A549 (cell line): ENCODE results near the gene DNAH1. TPM values are rescaled to one million over a fixed set of nuclear protein-coding genes. Genes with fewer than 3 reads are reported as not detected.

ENCODE experiments used
- ATAC-seq, 2 experiments: fragments of 200-7000 bp in 1 of 2; fragments of >200 bp in 1 of 2; cut with Nextera tagmentation in 1 of 2; cut with Tn5 transposase in 1 of 2; 3 replicates each; pipeline versions ENCODE4 v1.8.0 to v1.9.1; 2018 to 2020; ENCODE audit warnings: mild to moderate bottlenecking in 1 of 2, moderate library complexity in 1 of 2
- CTCF ChIA-PET: fragments of 300-600 bp; sonication (Branson Sonifier 250); formaldehyde crosslinking; extraction: SDS; loops from one replicate; lab custom pipeline; 2021; ENCODE audit warnings: antibody characterized with exemption, inconsistent platforms; lab: Yijun Ruan, JAX
- POLR2A ChIA-PET: fragments of 350-600 bp; formaldehyde crosslinking; extraction: SDS; loops from one replicate; lab custom pipeline; 2021; ENCODE audit warnings: antibody characterized with exemption, inconsistent platforms; lab: Yijun Ruan, JAX
- DNase-seq, 2 experiments: peaks; one replicate each; pipeline versions ENCODE4 v3.0.0 to v3.0.0-alpha.2; 2011 to 2016; ENCODE audit warnings: low read depth in 1 of 2, low spot score in 1 of 2
- FAIRE-seq: peaks from 2 replicates; lab custom pipeline; 2011; peaks lifted over from hg19 to GRCh38; lab: Jason Lieb, UNC
- H3K27ac ChIP-seq, 2 experiments: fragments of >200 bp; sonication (Bioruptor Twin); formaldehyde crosslinking; 3 replicates each; pipeline ENCODE4 v1.5.1; 2016 to 2017
- H3K4me1 ChIP-seq: fragments of >200 bp; sonication (Bioruptor Twin); formaldehyde crosslinking; 3 replicates; pipeline ENCODE4 v1.6.1; 2016
- H3K4me2 ChIP-seq: fragments of >200 bp; sonication (Bioruptor Twin); formaldehyde crosslinking; 3 replicates; pipeline ENCODE4 v1.6.1; 2016
- H3K4me3 ChIP-seq: fragments of >200 bp; sonication (Bioruptor Twin); formaldehyde crosslinking; 3 replicates; pipeline ENCODE4 v1.5.1; 2016
- H3K9me3 ChIP-seq: fragments of >200 bp; sonication (Bioruptor Twin); formaldehyde crosslinking; 3 replicates; pipeline ENCODE4 v1.6.1; 2016
- ATOH8 ChIP-seq: fragments of 250-450 bp; sonication (Bioruptor Pico); IDR thresholded peaks from 2 replicates; pipeline ENCODE4 v1.5.0; 2020; ENCODE audit warnings: low read depth, mild to moderate bottlenecking, moderate library complexity
- BHLHE40 ChIP-seq: IDR thresholded peaks from 2 replicates; pipeline ENCODE4 v1.6.1; 2012; ENCODE audit warnings: low read depth, low read length, inconsistent platforms
- CBX2 ChIP-seq: fragments of 200-600 bp; sonication (generic); IDR thresholded peaks from 2 replicates; pipeline ENCODE4 v1.6.1; 2016; ENCODE audit warnings: low read depth, mild to moderate bottlenecking, borderline replicate concordance
- CEBPB ChIP-seq, 2 experiments: fragments of >200 bp in 1 of 2; sonication (Bioruptor Twin) in 1 of 2; formaldehyde crosslinking in 1 of 2; IDR thresholded peaks; 2 replicates each; pipeline ENCODE4 v1.6.1; 2012 to 2016
- E2F6 ChIP-seq: IDR thresholded peaks from 2 replicates; pipeline ENCODE4 v1.6.1; 2012; ENCODE audit warnings: low read depth, borderline replicate concordance
- EHF ChIP-seq: fragments of 250-450 bp; sonication (Bioruptor Pico); IDR thresholded peaks from 2 replicates; pipeline ENCODE4 v1.5.0; 2020; ENCODE audit warnings: mild to moderate bottlenecking
- EP300 ChIP-seq, 2 experiments: fragments of >200 bp; sonication (Bioruptor Twin); formaldehyde crosslinking; IDR thresholded peaks; 2 replicates in 1 of 2; 3 replicates in 1 of 2; pipeline ENCODE4 v1.6.1; 2016 to 2017
- FOXS1 ChIP-seq: fragments of 250-450 bp; sonication (Bioruptor Pico); IDR thresholded peaks from 2 replicates; pipeline ENCODE4 v1.5.0; 2020; ENCODE audit warnings: mild to moderate bottlenecking, moderate library complexity
- HMGXB4 ChIP-seq: fragments of 250-450 bp; sonication (Bioruptor Pico); IDR thresholded peaks from 2 replicates; pipeline ENCODE4 v1.5.0; 2021; ENCODE audit warnings: mild to moderate bottlenecking, moderate library complexity, borderline replicate concordance
- HOXA7 ChIP-seq: fragments of 250-450 bp; sonication (Bioruptor Pico); IDR thresholded peaks from 2 replicates; pipeline ENCODE4 v1.5.0; 2020; ENCODE audit warnings: mild to moderate bottlenecking, moderate library complexity
- KDM1A ChIP-seq: fragments of 200-600 bp; sonication (generic); IDR thresholded peaks from 2 replicates; pipeline ENCODE4 v1.6.1; 2016; ENCODE audit warnings: low read depth, mild to moderate bottlenecking
- PBX3 ChIP-seq: IDR thresholded peaks from 2 replicates; pipeline ENCODE4 v1.6.1; 2012
- POLR2A ChIP-seq: IDR thresholded peaks from 2 replicates; pipeline ENCODE4 v1.6.1; 2012; ENCODE audit warnings: mild to moderate bottlenecking, low read length
- RARB ChIP-seq: fragments of 250-450 bp; sonication (Bioruptor Pico); IDR thresholded peaks from 2 replicates; pipeline ENCODE4 v1.8.0; 2021; ENCODE audit warnings: mild to moderate bottlenecking, moderate library complexity
- RNF2 ChIP-seq: fragments of 200-600 bp; sonication (generic); IDR thresholded peaks from 2 replicates; pipeline ENCODE4 v1.6.1; 2016; ENCODE audit warnings: low read depth, mild to moderate bottlenecking, antibody characterized with exemption, moderate library complexity, borderline replicate concordance
- SMC3 ChIP-seq: fragments of >200 bp; sonication (Bioruptor Twin); formaldehyde crosslinking; IDR thresholded peaks from 3 replicates; pipeline ENCODE4 v1.6.1; 2018; ENCODE audit warnings: inconsistent platforms
- SREBF2 ChIP-seq: fragments of 450-650 bp; IDR thresholded peaks from 2 replicates; pipeline ENCODE4 v1.6.1; 2014; ENCODE audit warnings: mild to moderate bottlenecking, moderate library complexity
- ZC3H11A ChIP-seq: fragments of 450-650 bp; IDR thresholded peaks from 2 replicates; pipeline ENCODE4 v1.6.1; 2014; ENCODE audit warnings: antibody characterized with exemption, mild to moderate bottlenecking
- WGBS: methylation state at CpG from one replicate; pipeline ENCODE4 v1.1.6; 2017; ENCODE audit errors: missing lambda C conversion rate; 5-methylcytosine and 5-hydroxymethylcytosine counted together
- polyA plus RNA-seq, 4 experiments: library from polyadenylated mRNA; depleted of rRNA in 3 of 4; stranded (reverse); fragments of >200 nt; fragmentation: RNase III in 1 of 4; extraction: RNeasy Plus Mini Kit Qiagen cat#74134 plus additional on column Dnase treatment in 1 of 4; gene quantifications; 2 replicates in 3 of 4; 3 replicates in 1 of 4; pipeline ENCODE4 v1.2.3, GENCODE V29; 2011 to 2017
- TF ChIP-seq, protein P1 (sequence below): fragments of 450-650 bp; IDR thresholded peaks from 2 replicates; pipeline ENCODE4 v1.6.1; 2014; ENCODE audit warnings: antibody characterized with exemption
- TF ChIP-seq, protein P2 (sequence below): fragments of 150-350 bp; IDR thresholded peaks from 2 replicates; pipeline ENCODE4 v1.6.1; 2014; ENCODE audit warnings: low read depth, mild to moderate bottlenecking, low read length
- TF ChIP-seq, protein P3 (sequence below): fragments of 200-600 bp; sonication (generic); IDR thresholded peaks from 2 replicates; pipeline ENCODE4 v1.6.1; 2016; ENCODE audit warnings: antibody characterized with exemption, mild to moderate bottlenecking, moderate library complexity
- TF ChIP-seq, protein P4 (sequence below): fragments of >200 bp; sonication (Bioruptor Twin); formaldehyde crosslinking; IDR thresholded peaks from 3 replicates; pipeline ENCODE4 v1.6.1; 2016

The DNAH1 gene
- polyA plus RNA-seq, 2 of the 4 experiments (the other 2 are of a cell fraction): 0.65 to 1.6 TPM

- TF ChIP-seq SREBF2: no peak
- no peak for TF ChIP-seq CBX2
- TF ChIP-seq BHLHE40: no peak
- TF ChIP-seq, protein P1, sequence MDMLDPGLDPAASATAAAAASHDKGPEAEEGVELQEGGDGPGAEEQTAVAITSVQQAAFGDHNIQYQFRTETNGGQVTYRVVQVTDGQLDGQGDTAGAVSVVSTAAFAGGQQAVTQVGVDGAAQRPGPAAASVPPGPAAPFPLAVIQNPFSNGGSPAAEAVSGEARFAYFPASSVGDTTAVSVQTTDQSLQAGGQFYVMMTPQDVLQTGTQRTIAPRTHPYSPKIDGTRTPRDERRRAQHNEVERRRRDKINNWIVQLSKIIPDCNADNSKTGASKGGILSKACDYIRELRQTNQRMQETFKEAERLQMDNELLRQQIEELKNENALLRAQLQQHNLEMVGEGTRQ: no peak
- no peak for TF ChIP-seq EHF (CRISPR knock-in tag)
- TF ChIP-seq ATOH8 (CRISPR knock-in tag): no peak
- no peak for TF ChIP-seq KDM1A
- TF ChIP-seq, protein P2, sequence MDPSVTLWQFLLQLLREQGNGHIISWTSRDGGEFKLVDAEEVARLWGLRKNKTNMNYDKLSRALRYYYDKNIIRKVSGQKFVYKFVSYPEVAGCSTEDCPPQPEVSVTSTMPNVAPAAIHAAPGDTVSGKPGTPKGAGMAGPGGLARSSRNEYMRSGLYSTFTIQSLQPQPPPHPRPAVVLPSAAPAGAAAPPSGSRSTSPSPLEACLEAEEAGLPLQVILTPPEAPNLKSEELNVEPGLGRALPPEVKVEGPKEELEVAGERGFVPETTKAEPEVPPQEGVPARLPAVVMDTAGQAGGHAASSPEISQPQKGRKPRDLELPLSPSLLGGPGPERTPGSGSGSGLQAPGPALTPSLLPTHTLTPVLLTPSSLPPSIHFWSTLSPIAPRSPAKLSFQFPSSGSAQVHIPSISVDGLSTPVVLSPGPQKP: no peak
- TF ChIP-seq, protein P3, sequence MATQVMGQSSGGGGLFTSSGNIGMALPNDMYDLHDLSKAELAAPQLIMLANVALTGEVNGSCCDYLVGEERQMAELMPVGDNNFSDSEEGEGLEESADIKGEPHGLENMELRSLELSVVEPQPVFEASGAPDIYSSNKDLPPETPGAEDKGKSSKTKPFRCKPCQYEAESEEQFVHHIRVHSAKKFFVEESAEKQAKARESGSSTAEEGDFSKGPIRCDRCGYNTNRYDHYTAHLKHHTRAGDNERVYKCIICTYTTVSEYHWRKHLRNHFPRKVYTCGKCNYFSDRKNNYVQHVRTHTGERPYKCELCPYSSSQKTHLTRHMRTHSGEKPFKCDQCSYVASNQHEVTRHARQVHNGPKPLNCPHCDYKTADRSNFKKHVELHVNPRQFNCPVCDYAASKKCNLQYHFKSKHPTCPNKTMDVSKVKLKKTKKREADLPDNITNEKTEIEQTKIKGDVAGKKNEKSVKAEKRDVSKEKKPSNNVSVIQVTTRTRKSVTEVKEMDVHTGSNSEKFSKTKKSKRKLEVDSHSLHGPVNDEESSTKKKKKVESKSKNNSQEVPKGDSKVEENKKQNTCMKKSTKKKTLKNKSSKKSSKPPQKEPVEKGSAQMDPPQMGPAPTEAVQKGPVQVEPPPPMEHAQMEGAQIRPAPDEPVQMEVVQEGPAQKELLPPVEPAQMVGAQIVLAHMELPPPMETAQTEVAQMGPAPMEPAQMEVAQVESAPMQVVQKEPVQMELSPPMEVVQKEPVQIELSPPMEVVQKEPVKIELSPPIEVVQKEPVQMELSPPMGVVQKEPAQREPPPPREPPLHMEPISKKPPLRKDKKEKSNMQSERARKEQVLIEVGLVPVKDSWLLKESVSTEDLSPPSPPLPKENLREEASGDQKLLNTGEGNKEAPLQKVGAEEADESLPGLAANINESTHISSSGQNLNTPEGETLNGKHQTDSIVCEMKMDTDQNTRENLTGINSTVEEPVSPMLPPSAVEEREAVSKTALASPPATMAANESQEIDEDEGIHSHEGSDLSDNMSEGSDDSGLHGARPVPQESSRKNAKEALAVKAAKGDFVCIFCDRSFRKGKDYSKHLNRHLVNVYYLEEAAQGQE: no peak
- TF ChIP-seq, all 56 proteins: peak for 0
- CTCF ChIA-PET: interaction anchor here (0.8 to 1.5 kb wide), 2 partner anchors 32 to 160 kb away, joined by 3 read pairs; no protein-coding TSS in a partner anchor
- FAIRE-seq (no peak), ATAC-seq (no peak), DNase-seq (no peak)
- H3K4me1 ChIP-seq: no peaks in the 10 kb centered on the region
- no peaks in the 10 kb centered on the region for H3K9me3 ChIP-seq
- H3K4me3 ChIP-seq: no peak overlapping the region
- POLR2A ChIA-PET: no interaction called here
- H3K4me2 ChIP-seq: no peak overlapping the region
- 97% methylated on average over 5 of the region's 10 CpGs for WGBS
- no peak overlapping the region for H3K27ac ChIP-seq
Observed at GRCh38 chr3:52380023-52380422, 63.9 kb downstream of the DNAH1 start.

DNA sequence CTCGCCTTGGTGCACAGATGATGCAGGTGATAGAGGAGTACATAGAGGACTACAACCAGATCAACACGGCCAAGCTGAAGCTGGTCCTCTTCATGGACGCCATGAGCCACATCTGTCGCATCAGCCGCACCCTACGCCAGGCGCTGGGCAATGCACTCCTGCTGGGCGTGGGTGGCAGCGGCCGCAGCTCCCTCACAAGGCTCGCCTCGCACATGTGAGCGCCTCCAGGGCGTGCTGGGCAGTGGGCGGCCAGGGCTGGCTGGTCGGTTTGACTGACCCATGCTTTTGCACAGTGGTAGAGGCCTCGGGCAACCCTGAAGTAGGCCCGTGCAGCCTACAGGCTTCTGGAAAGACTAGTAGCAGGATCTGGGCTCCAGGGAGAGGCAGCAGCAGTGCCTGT is 65.5 kb downstream of the DNAH1 start:
- no peak overlapping the region for H3K4me3 ChIP-seq
- ATAC-seq (no peak), DNase-seq (no peak), FAIRE-seq (no peak)
- 63% methylated on average over 6 of the region's 18 CpGs for WGBS
- no peak overlapping the region for H3K4me2 ChIP-seq
- ChIA-PET CTCF (interaction anchor here (1.2 to 1.5 kb wide), 3 partner anchors 17 to 90 kb away, joined by 3 to 4 read pairs (median 3); no protein-coding TSS in a partner anchor), POLR2A (no interaction called here)
- no peak overlapping the region for H3K27ac ChIP-seq
- H3K4me1 ChIP-seq: no peaks in the 10 kb centered on the region
- H3K9me3 ChIP-seq: no peaks in the 10 kb centered on the region
- TF ChIP-seq FOXS1 (CRISPR knock-in tag) (no peak), RNF2 (no peak), HMGXB4 (CRISPR knock-in tag) (no peak), POLR2A (no peak), ZC3H11A (no peak), E2F6 (no peak), SMC3 (no peak), PBX3 (no peak), EP300 (IDR thresholded peaks at IDR 0.05) (no peak), RARB (no peak), HOXA7 (CRISPR knock-in tag) (no peak), CEBPB (IDR thresholded peaks at IDR 0.05) (no peak)
- TF ChIP-seq, protein P3: no peak
- TF ChIP-seq, protein P4, sequence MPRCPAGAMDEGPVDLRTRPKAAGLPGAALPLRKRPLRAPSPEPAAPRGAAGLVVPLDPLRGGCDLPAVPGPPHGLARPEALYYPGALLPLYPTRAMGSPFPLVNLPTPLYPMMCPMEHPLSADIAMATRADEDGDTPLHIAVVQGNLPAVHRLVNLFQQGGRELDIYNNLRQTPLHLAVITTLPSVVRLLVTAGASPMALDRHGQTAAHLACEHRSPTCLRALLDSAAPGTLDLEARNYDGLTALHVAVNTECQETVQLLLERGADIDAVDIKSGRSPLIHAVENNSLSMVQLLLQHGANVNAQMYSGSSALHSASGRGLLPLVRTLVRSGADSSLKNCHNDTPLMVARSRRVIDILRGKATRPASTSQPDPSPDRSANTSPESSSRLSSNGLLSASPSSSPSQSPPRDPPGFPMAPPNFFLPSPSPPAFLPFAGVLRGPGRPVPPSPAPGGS: no peak
